HG02759 (cell line): Measurements from ENCODE around the gene CCNF.
"Not testable (repeated sequence)": the region's sequence is repeated elsewhere in the genome, so short reads cannot be mapped to it uniquely, and the experiment has no call there.

Experiments
- ATAC-seq: cut with Tn5 transposase; IDR thresholded peaks from one replicate; pipeline ENCODE4 v1.9.1; 2021; ENCODE audit warnings: mild to moderate bottlenecking, moderate library complexity; ENCODE audit not compliant: unreplicated experiment

Gene CCNF

DNA sequence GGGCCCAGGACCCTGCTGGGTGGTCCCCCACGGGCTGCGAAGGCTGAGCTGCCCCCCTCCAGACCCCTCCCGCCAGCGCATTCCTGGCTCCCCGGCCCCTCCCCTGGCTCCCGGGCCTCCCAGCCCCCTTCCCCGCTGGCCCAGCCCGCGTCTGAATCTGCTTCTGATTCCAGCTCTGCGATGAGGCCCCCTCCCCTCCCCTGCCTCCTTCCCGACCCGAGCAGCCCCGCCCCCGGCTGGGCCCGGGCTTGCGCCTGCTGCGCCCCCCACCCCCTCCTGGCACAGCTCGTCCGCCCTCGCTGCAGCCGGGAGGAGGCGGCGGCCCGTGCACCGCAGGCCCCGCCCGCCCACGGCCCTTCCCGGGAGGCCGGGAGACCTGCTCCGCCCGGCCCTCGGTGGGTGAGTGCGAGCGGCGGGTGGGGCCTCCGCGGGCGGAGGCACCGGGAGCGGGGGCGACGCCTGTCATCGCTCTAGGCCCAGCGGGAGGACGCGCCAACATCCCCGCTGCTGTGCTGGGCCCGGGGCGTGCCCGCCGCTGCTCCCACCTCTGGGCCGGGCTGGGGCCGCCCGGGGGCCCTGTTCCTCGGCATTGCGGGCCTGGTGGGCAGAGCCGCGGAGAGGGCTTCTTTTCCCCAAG is 41.9 kb downstream of the CCNF start, which contains the start of gene NTN3:
Gene NTN3 (plus strand): TSS at position 282 of the 637 bp plus-strand sequence. CDS start 405 bp downstream, outside the sequence.
- no peak for ATAC-seq

DNA sequence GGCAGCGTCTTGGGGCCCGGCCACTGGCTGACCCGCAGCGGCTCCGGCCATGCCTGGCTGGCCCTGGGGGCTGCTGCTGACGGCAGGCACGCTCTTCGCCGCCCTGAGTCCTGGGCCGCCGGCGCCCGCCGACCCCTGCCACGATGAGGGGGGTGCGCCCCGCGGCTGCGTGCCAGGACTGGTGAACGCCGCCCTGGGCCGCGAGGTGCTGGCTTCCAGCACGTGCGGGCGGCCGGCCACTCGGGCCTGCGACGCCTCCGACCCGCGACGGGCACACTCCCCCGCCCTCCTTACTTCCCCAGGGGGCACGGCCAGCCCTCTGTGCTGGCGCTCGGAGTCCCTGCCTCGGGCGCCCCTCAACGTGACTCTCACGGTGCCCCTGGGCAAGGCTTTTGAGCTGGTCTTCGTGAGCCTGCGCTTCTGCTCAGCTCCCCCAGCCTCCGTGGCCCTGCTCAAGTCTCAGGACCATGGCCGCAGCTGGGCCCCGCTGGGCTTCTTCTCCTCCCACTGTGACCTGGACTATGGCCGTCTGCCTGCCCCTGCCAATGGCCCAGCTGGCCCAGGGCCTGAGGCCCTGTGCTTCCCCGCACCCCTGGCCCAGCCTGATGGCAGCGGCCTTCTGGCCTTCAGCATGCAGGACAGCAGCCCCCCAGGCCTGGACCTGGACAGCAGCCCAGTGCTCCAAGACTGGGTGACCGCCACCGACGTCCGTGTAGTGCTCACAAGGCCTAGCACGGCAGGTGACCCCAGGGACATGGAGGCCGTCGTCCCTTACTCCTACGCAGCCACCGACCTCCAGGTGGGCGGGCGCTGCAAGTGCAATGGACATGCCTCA is 42.6 kb downstream of the CCNF start:
- no peak for ATAC-seq

DNA sequence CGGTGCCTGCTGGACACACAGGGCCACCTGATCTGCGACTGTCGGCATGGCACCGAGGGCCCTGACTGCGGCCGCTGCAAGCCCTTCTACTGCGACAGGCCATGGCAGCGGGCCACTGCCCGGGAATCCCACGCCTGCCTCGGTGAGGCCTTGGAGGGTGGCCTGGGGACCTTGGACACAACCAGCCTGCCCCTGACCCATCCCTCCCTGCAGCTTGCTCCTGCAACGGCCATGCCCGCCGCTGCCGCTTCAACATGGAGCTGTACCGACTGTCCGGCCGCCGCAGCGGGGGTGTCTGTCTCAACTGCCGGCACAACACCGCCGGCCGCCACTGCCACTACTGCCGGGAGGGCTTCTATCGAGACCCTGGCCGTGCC is 43.2 kb downstream of the CCNF start:
- no peak for ATAC-seq

- ATAC-seq = no peak
Observed at GRCh38 chr16:2472885-2473445, 43.7 kb downstream of the CCNF start.

DNA sequence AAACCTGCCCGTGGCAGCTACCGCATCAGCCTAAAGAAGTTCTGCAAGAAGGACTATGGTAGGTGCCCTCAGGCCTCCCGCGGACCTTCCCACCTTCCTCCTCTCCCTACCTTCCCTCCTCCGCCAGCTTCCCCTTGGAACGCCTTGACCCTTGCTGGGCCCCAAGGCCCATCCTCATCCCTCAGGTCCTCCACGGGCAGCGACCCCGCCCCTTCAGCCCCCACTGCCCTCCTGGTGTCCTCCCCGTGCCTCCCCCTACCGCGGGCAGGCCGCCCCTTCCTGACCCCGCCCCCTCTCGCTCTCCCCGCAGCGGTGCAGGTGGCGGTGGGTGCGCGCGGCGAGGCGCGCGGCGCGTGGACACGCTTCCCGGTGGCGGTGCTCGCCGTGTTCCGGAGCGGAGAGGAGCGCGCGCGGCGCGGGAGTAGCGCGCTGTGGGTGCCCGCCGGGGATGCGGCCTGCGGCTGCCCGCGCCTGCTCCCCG is 44.2 kb downstream of the CCNF start:
- no peak for ATAC-seq

DNA sequence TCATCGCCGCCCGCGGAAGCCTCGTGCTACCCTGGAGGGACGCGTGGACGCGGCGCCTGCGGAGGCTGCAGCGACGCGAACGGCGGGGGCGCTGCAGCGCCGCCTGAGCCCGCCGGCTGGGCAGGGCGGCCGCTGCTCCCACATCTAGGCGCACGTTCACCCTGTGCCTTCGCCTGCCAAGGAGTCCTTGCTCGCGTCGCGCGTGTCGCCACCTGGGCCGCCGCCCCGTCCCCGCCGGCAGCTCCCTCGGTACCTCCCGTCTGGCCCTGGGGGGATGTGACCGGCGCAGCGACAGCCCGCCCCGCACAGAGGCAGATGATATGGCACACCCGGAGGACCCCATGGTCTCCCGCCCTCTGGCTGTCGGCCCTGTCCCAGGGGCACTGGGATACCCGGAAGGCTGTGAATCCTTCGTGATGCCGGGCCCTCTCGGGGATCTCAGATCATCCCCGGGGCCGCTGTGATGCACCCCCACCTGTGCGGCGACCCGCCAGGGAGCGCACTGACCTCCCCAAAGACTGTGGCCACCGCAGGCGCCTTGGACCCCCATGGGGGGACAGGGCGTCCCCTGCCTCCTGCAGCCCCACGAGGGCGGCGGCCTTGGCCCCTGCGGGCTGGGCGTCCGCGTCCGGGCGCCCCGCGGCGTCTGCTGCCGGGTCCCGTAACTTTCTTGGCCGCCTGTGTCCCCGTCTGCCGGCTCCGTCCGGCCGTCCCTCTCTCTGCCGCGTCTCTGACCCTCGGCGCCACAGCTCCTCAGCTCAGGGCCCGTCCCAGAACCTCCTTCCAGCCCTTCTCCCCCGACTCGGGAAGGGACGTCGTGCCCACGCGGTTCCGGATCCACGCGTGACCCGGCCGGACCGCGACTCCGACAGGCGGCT is 45.0 kb downstream of the CCNF start:
- peak; percentile 29 for ATAC-seq

DNA sequence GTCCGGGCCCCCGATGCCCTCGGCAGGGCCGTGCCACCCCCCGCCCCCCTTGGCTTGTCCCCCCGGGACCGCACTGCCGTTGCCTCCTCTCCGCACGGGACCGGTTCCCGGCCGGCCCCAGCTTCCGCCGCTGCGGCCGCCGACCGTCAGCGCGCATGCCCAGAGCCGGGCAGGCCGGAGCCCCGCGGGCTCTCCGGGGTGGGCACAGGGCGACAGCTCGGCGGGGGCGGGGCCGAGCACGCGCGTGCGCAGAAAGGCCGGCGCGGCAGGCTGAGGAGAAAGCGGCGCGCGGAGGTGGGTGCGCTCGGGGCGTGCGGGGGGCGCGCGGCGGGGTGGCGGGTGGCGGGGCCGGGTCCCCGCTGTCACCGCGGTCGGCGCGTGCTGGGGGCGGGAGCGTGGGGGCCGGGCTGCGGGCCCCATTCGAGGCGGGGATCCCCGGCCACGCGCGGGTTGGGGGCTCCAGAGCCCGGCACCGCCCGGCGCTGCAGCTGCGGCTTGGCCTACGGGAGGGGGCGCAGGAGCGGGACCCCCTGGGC is 45.7 kb downstream of the CCNF start, which contains the start of gene TBC1D24:
Gene TBC1D24 (plus strand): TSS at position 251 of the 536 bp plus-strand sequence. CDS start 21,022 bp downstream, outside the sequence.
- ATAC-seq = peak; percentile 67

- ATAC-seq = peak; percentile 12
Observed at GRCh38 chr16:2475413-2476344, 46.4 kb downstream of the CCNF start.

DNA sequence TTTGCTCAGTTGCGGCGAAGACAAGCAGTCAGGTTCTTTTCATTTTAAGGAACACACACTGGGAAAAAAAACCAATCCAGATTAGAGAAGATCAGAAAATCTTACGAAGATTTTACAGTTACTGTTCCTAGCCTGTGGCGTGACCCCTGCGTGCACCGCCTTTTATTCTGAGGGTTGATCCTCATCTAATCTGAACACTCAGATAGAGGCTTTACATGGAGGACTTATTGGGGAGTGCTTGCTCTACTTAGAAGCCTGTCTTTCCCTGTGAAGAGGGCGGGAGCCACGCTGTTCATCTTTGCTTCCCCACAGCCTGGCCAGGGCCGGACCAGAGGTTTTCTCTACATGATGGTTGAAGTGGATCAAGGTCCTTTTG is 47.1 kb downstream of the CCNF start:
- no peak for ATAC-seq

DNA sequence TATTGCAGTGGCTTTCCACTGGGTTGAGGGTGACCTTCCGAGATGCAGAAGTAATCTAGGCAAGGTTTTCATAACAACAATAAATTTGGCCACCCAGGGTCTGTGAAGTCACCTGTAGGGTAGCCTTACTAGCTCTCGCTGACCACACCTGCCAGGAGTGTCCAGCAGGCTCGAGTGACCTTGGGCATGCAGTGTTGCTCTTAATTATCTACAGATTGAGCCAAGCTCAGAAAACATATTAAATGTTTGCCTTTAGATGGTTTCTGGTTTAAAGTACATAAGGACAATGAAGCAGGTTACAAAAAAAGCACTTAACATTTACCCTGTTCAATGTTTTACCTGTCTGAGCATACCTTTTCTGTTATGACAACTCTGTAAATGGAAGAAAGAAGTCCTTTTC is 47.5 kb downstream of the CCNF start:
- ATAC-seq = no peak

GRCh38 chr16:2477327-2477726 is 48.1 kb downstream of the CCNF start:
- no peak for ATAC-seq

GRCh38 chr16:2478279-2478678 is 49.0 kb downstream of the CCNF start:
- no peak for ATAC-seq

GRCh38 chr16:2479996-2480395 is 50.7 kb downstream of the CCNF start:
- ATAC-seq = not testable (repeated sequence)

DNA sequence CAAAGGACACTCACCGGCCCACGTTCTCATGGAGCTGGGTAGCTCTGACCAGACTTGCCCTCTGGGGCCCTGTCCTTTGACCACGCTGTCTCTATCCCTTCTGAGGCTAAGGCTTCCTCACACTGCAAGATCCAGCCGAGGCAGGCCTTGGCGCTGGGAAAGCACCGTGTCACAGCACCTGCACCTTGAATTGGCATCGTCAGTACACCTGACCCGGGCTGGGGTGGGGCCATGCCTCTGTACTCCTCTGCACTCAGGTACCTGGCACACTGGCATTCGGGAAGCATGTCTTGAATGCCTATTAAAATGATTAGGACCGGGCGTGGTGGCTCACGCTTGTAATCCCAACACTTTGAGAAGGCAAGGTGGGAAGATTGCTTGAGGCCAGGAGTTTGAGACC is 51.7 kb downstream of the CCNF start:
- ATAC-seq = no peak

DNA sequence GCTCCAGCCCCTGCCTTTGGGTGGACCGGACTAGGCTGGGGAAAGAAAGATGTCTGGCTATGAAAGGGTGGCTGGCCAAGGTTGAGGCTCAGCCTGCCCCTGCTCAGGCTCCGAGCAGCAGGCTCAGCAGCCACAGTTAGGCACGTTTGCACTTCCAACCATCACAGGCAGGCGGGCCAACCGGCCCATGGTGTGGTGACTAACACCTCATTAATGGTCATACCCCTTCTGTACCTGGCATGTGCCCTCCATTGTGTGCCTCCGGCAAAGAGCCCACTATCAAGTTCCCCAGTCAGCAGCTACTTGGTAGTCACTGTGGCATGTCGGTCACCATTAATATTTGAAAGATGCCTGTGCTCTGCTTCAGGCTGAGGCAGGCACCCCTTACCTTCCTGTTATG is 52.4 kb downstream of the CCNF start:
- ATAC-seq = no peak

- no peak for ATAC-seq
Observed at GRCh38 chr16:2482249-2482648, 53.0 kb downstream of the CCNF start.

- ATAC-seq = no peak
Observed at GRCh38 chr16:2482708-2483534, 53.7 kb downstream of the CCNF start.
